SKM-1 treated with dmso at 0.1 percent for 144 hours (cell line): ENCODE measurements around the gene KIFC1.
"Not testable (repeated sequence)": the region's sequence is repeated elsewhere in the genome, so short reads cannot be mapped to it uniquely, and the experiment has no call there.

Experiments
- DNase-seq: peaks from one replicate; lab custom pipeline; 2025; ENCODE audit not compliant: unreplicated experiment; lab: John Stamatoyannopoulos, UW

Gene KIFC1

GRCh38 chr6:33373960-33374910 is 17.4 kb upstream of the KIFC1 start:
- DNase-seq: no peak

GRCh38 chr6:33375143-33375671 is 16.4 kb upstream of the KIFC1 start:
- DNase-seq: peak; percentile 43

DNA sequence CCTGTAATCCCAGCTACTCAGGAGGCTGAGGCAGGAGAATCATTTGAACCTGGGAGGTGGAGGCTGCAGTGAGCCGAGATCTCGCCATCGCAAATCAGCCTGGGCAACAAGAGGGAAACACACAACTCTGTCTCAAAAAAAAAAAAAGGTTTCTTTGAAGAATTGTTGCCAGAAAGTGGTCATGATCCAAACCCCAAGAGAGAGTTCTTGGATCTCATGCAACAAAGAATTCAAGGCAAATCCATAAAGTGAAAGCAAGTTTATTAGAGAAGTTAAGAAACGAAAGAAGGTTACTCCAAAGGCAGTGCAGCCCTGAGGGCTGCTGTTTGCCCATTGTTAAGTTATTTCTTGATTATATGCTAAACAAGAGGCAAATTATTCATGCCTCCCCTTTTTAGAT is 14.5 kb upstream of the KIFC1 start:
- DNase-seq: no peak

- not testable (repeated sequence) for DNase-seq
Measured at GRCh38 chr6:33379184-33379583, 12.4 kb upstream of the KIFC1 start.

- DNase-seq: no peak
Measured at GRCh38 chr6:33380272-33380981, 11.2 kb upstream of the KIFC1 start.

DNA sequence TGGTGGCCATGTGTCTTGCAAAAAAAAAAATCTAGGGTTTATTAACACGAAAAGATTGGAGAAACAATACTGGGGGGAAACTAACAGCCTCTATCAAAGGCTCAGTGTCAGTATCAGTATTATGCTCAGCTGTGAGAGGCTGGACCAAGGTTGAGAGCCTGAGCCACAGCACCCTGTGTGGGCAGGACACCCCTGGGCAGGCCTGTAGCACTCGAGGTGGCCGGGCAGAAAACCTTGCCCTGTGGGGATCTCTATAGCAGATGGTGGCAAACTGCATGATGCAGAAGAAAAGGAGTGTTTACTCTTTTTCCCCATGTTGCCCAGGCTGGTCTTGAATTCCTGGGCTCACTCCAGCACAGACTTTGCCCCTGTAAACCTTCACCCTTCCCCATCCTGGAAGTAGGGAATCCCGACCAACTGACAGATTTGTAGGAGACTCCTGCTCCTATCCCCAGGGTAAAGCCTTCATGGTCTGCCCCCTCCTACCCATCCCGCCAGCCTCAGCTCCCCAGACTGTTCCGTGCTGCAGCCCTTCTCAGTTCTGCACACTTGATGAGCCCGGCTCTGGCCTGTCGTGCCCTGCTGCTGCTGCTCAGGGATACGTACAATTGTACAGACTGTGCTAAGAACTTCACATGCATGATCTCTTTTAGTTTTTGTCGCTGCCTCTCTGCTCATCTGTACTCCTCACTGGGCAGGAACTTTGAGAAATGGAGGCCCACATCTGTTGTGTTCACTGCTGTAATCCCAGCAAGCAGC is 8.0 kb upstream of the KIFC1 start:
- DNase-seq: no peak

DNA sequence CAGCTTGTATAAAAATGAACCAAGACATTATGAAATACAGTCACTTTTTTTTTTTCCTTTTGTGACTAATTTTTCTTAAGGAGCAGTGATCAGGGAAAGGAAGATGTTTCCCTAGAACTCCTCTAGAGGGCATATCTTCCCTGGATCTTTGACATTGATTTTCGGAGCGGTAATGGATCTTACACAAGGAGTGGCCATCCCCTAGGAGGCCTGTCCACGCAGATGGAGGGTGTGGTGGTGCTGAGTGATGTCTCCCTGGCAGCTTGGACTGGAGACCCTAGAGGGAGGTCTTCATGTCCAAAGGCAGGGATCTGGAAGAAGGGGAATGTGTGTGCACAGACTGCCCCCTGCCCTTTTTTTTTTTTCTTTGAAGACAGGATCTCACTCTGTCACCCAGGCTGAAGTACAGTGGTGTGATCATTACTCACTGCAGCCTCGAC is 7.0 kb upstream of the KIFC1 start:
- no peak for DNase-seq

- DNase-seq: no peak
Measured at GRCh38 chr6:33390173-33390572, 1.4 kb upstream of the KIFC1 start.

DNA sequence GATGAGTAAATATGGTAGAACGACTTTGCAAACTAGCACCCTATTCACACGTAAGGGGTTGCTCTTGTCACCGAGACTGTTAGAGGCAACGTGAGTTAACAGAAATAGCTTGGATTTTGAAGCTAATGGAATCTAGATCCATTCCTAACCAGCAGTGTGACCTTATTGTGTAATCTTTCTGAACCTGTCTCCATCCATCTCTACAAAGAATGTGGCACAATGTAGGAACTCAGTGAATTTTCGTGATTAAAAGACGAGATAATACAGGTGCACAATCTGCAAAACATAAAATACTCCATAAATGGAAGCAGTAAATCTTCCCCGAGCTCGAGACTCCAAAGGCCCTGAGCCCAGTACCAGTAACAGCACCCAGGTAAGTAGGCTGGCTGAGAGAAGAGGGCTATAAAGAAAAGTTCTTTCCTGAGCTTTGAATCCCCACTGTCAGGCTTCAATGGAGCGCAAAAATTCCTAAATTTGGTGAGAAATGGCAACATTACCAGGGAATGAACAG is 801 bp upstream of the KIFC1 start:
- DNase-seq: no peak

DNA sequence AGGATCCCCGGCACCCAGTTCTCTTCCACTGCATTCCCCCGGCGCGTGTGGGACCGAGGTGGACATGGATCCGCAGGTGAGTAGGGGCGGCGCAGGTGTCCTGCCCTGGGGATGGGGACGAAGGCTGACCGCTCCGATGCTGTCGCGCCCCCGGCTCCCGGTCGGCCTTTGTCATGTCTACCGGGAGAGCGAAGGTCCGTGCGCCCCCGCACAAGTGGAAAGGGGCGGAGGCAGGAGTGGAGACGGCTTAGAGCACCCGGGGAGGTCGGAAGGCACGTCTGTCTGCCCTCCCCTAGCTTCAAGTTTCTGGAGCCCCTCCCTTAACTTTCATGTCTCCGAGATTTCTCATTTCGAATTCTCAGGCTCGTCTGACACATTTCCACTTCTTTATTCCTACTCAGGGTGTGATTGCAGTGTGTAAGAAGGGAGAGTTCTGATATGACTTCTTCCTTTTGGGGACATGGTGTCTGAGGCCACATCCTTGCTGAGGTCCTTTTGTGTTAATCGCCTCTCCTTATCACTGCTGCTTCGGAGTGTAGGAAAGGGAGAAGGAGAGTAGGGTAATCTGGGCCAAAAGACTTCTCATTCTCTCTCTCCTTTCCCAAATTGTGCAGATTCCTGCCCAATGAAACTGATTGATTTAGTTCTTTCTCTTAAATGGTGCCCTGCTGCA is 435 bp downstream of the KIFC1 start:
- no peak for DNase-seq

- no peak for DNase-seq
Measured at GRCh38 chr6:33392595-33392948, 949 bp downstream of the KIFC1 start.

DNA sequence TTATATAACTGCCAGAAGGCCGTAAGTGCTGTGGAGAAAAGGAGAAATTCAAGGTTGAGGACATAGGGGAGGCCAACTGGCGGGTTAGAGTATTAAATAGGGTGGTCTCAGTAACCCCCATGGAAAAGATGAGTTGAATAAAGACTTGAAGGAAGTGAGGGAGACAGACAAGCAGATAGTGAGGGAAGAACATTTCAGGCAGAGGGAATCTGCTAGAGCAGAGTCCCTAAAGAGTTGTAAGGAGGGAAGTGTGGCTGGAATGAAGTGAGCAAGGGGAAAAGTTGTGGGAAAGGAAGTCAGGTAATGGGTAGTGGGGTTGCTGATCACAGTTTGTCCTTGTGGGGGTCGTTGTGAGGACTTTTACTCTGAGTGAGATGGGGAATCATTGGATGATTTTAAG is 1.4 kb downstream of the KIFC1 start:
- DNase-seq: no peak

GRCh38 chr6:33397541-33397940 is 5.9 kb downstream of the KIFC1 start:
- DNase-seq: no peak

DNA sequence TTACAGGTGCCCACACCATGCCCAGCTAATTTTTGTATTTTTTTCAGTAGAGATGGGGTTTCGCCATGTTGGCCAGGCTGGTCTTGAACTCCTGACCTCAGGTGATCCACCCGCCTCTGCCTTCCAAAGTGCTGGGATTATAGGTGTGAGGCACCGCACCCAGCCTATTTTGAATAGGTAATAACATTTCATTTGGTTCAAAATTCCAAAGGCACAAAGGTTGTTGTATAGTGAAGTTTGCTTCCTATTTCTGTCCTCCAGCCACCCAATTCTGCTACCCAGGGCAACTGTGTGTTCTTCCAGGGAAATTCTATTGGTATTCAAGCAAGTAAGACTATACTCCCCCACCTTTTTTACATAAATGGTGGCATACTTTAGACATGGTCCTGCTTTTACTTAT is 7.0 kb downstream of the KIFC1 start:
- not testable (repeated sequence) for DNase-seq

- DNase-seq: not testable (repeated sequence)
Measured at GRCh38 chr6:33399881-33400280, 8.3 kb downstream of the KIFC1 start.

DNA sequence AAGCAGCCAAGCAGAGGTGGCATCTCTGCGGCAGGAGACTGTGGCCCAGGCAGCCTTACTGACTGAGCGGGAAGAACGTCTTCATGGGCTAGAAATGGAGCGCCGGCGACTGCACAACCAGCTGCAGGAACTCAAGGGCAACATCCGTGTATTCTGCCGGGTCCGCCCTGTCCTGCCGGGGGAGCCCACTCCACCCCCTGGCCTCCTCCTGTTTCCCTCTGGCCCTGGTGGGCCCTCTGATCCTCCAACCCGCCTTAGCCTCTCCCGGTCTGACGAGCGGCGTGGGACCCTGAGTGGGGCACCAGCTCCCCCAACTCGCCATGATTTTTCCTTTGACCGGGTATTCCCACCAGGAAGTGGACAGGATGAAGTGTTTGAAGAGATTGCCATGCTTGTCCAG is 13.3 kb downstream of the KIFC1 start:
- no peak for DNase-seq

GRCh38 chr6:33405386-33405940 is 13.8 kb downstream of the KIFC1 start:
- DNase-seq: no peak

DNA sequence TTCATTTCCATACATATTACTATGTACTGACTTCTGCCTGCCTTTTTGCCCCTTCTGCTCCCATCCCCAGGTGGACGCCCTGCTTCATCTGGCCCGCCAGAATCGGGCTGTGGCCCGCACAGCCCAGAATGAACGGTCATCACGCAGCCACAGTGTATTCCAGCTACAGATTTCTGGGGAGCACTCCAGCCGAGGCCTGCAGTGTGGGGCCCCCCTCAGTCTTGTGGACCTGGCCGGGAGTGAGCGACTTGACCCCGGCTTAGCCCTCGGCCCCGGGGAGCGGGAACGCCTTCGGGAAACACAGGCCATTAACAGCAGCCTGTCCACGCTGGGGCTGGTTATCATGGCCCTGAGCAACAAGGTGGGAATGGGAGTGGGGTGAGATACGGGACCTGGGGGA is 14.5 kb downstream of the KIFC1 start:
- no peak for DNase-seq

GRCh38 chr6:33407132-33407718 is 15.6 kb downstream of the KIFC1 start:
- DNase-seq: no peak
